PC-9 (cell line): Measurements from ENCODE around the gene MAML3.

Experiments
- CTCF ChIP-seq: fragments of 200-600 bp; sonication (generic); conservative IDR thresholded peaks from 2 replicates; pipeline ENCODE4 v1.6.1; 2017; ENCODE audit warnings: mixed run types, antibody characterized with exemption, mild to moderate bottlenecking, moderate library complexity
- EZH2 ChIP-seq: fragments of 200-600 bp; sonication (generic); IDR thresholded peaks from 2 replicates; pipeline ENCODE4 v1.8.0; 2017; ENCODE audit warnings: antibody characterized with exemption, low read depth

GRCh38 chr4:139889264-139889663 is 264.7 kb downstream of the MAML3 start:
- TF ChIP-seq EZH2, result no peak
- TF ChIP-seq CTCF, result no peak
